ENCODE measurements around the gene GYS1.
"Not testable (repeated sequence)": the region's sequence is repeated elsewhere in the genome, so short reads cannot be mapped to it uniquely, and the experiment has no call there.

DNA sequence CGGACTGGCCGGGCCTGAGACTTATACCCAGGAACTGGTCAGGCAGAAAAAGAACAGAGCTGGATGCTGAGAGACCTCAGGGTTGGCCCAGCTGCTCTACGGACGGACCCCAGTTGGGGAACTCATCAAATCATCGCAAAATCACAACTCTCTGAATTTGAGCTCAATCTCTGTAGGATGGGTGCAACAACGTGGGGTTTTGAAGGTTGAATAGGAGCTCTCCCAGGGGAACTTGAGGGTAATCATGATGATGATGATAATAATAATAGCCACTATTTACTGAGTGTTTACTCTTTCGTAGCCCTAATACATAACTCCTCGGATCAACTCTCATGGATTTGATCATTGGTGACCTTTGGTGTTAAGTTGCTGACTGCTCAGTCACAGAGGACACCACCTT lies 37.2 kb upstream of the GYS1 start:
- not testable (repeated sequence) for TF ChIP-seq EZH2, EZH2phosphoT487 (IDR thresholded peaks at IDR 0.05)
- TF ChIP-seq, protein P1, sequence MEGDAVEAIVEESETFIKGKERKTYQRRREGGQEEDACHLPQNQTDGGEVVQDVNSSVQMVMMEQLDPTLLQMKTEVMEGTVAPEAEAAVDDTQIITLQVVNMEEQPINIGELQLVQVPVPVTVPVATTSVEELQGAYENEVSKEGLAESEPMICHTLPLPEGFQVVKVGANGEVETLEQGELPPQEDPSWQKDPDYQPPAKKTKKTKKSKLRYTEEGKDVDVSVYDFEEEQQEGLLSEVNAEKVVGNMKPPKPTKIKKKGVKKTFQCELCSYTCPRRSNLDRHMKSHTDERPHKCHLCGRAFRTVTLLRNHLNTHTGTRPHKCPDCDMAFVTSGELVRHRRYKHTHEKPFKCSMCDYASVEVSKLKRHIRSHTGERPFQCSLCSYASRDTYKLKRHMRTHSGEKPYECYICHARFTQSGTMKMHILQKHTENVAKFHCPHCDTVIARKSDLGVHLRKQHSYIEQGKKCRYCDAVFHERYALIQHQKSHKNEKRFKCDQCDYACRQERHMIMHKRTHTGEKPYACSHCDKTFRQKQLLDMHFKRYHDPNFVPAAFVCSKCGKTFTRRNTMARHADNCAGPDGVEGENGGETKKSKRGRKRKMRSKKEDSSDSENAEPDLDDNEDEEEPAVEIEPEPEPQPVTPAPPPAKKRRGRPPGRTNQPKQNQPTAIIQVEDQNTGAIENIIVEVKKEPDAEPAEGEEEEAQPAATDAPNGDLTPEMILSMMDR (IDR thresholded peaks at IDR 0.05) = not testable (repeated sequence)

All from neural progenitor cell (in vitro differentiated cells).